ENCODE results near the gene DPEP3. TPM values are rescaled to one million over a fixed set of nuclear protein-coding genes. Genes with fewer than 3 reads are reported as not detected.

The DPEP3 gene
- polyA plus RNA-seq, 3 donors, result 0.20 to 1.8 (median 0.25) TPM

GRCh38 chr16:67946966-67947558 lies 33.2 kb downstream of the DPEP3 start:
- 97% methylated on average over 17 of the region's 28 CpGs for WGBS (ENCODE audit: insufficient coverage)
- Histone ChIP-seq H3K36me3 (replicated peaks in 1 of 2; ENCODE audit: control insufficient read depth in 1 of 2, insufficient read depth in 2 of 2, low read length in 2 of 2) (peaks cover 89 to 94% of the 10 kb centered on the region in 2 donors), H3K4me3 (replicated peaks in 1 of 3; ENCODE audit: low read depth in 2 of 3, low read length in 3 of 3) (no peak overlapping the region), H3K79me2 (ENCODE audit: insufficient read depth, low read length) (no peaks in the 10 kb centered on the region), H3K4me1 (ENCODE audit: control insufficient read depth in 1 of 2, insufficient read depth in 2 of 2, low read length in 2 of 2) (no peaks in the 10 kb centered on the region), H3K27me3 (ENCODE audit: control insufficient read depth in 2 of 2, insufficient read depth in 2 of 2, low read length in 2 of 2) (no peaks in the 10 kb centered on the region), H3K9ac (ENCODE audit: insufficient read depth, low read length, poor library complexity, severe bottlenecking) (no peak overlapping the region), H3K9me3 (replicated peaks in 1 of 2; ENCODE audit: control insufficient read depth in 1 of 2, insufficient read depth in 1 of 2, low read length in 2 of 2) (no peaks in the 10 kb centered on the region), H3K27ac (ENCODE audit: low read depth in 1 of 2, low read length in 2 of 2) (no peak overlapping the region), H3K4me2 (replicated peaks; ENCODE audit: extremely low read depth, low read length, poor library complexity, severe bottlenecking) (no peak overlapping the region), H2AFZ (ENCODE audit: insufficient read depth, low read depth, low read length, poor library complexity, severe bottlenecking) (no peak overlapping the region), H4K20me1 (ENCODE audit: insufficient read depth, low read length) (no peaks in the 10 kb centered on the region)
- Mint-ChIP-seq H3K4me1 (no peaks in the 10 kb centered on the region), H3K9me3 (no peaks in the 10 kb centered on the region), H3K4me3 (no peak overlapping the region), H3K27me3 (ENCODE audit: low read depth in 3 of 3) (peaks cover 0 to 2% (median 2%) of the 10 kb centered on the region in 3 donors), H3K27ac (no peak overlapping the region), H3K36me3 (peaks cover 57 to 92% of the 10 kb centered on the region in 2 donors)
- intact Hi-C loops (cut with micrococcal nuclease), result no loop called here
- TF ChIP-seq, protein P1, sequence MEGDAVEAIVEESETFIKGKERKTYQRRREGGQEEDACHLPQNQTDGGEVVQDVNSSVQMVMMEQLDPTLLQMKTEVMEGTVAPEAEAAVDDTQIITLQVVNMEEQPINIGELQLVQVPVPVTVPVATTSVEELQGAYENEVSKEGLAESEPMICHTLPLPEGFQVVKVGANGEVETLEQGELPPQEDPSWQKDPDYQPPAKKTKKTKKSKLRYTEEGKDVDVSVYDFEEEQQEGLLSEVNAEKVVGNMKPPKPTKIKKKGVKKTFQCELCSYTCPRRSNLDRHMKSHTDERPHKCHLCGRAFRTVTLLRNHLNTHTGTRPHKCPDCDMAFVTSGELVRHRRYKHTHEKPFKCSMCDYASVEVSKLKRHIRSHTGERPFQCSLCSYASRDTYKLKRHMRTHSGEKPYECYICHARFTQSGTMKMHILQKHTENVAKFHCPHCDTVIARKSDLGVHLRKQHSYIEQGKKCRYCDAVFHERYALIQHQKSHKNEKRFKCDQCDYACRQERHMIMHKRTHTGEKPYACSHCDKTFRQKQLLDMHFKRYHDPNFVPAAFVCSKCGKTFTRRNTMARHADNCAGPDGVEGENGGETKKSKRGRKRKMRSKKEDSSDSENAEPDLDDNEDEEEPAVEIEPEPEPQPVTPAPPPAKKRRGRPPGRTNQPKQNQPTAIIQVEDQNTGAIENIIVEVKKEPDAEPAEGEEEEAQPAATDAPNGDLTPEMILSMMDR (IDR thresholded peaks at IDR 0.05), result no peak
- DNase-seq, result no peak

- TF ChIP-seq, protein P1 (IDR thresholded peaks at IDR 0.05), result no peak
- Mint-ChIP-seq H3K27ac (no peak overlapping the region), H3K36me3 (peaks cover 54 to 89% of the 10 kb centered on the region in 2 donors), H3K27me3 (ENCODE audit: low read depth in 3 of 3) (peaks cover 0 to 2% (median 2%) of the 10 kb centered on the region in 3 donors), H3K4me1 (no peaks in the 10 kb centered on the region), H3K4me3 (no peak overlapping the region), H3K9me3 (no peaks in the 10 kb centered on the region)
- H3K4me1 ChIP-seq (ENCODE audit: control insufficient read depth in 1 of 2, insufficient read depth in 2 of 2, low read length in 2 of 2), result no peaks in the 10 kb centered on the region
- no peaks in the 10 kb centered on the region for H3K27me3 ChIP-seq (ENCODE audit: control insufficient read depth in 2 of 2, insufficient read depth in 2 of 2, low read length in 2 of 2)
- no peak for DNase-seq
- peaks cover 7% of the 10 kb centered on the region for H4K20me1 ChIP-seq (ENCODE audit: insufficient read depth, low read length)
- 98% methylated on average over 18 of the region's 20 CpGs for WGBS (ENCODE audit: insufficient coverage)
- H3K79me2 ChIP-seq (ENCODE audit: insufficient read depth, low read length), result no peaks in the 10 kb centered on the region
- no peak overlapping the region for H3K9ac ChIP-seq (ENCODE audit: insufficient read depth, low read length, poor library complexity, severe bottlenecking)
- H3K4me2 ChIP-seq (replicated peaks; ENCODE audit: extremely low read depth, low read length, poor library complexity, severe bottlenecking), result no peak overlapping the region
- peaks cover 84 to 85% of the 10 kb centered on the region in 2 donors for H3K36me3 ChIP-seq (replicated peaks in 1 of 2; ENCODE audit: control insufficient read depth in 1 of 2, insufficient read depth in 2 of 2, low read length in 2 of 2)
- no peak overlapping the region for H3K27ac ChIP-seq (ENCODE audit: low read depth in 1 of 2, low read length in 2 of 2)
- no peak overlapping the region for H2AFZ ChIP-seq (ENCODE audit: insufficient read depth, low read depth, low read length, poor library complexity, severe bottlenecking)
- intact Hi-C loops (cut with micrococcal nuclease), result no loop called here
- no peaks in the 10 kb centered on the region for H3K9me3 ChIP-seq (replicated peaks in 1 of 2; ENCODE audit: control insufficient read depth in 1 of 2, insufficient read depth in 1 of 2, low read length in 2 of 2)
- no peak overlapping the region for H3K4me3 ChIP-seq (replicated peaks in 1 of 3; ENCODE audit: low read depth in 2 of 3, low read length in 3 of 3)
Measured at GRCh38 chr16:67946128-67946569, 34.1 kb downstream of the DPEP3 start.

Data from CD14-positive monocyte (primary cell).